ENCODE results near the gene CDCA7.
A peak's percentile ranks its signal among the peaks of the same experiment; 100 is the strongest.
"Not testable (repeated sequence)": the region's sequence is repeated elsewhere in the genome, so short reads cannot be mapped to it uniquely, and the experiment has no call there.

CDCA7 gene

DNA sequence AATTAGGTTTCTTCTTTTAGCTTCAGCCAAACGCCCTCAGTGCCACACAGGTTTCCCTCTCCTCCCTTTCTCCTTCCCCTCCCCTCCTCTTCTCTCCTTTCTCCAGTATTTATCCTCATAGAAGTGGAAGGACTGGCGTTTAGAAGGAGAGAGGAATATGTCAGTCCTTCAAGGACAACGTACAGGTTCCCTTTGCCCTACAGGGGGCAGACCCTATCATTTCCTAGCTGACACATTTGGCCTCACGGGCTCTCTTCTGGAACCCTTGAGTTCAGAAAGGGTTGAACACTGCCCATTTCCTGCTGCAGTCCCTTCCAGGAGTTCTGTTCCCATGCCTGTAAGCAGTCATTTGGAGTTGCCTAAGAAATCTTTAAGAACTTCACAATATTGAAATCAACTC is 46.1 kb downstream of the CDCA7 start:
- FAIRE-seq (no peak), DNase-seq (ENCODE audit: insufficient read length, low spot score) (no peak)

DNA sequence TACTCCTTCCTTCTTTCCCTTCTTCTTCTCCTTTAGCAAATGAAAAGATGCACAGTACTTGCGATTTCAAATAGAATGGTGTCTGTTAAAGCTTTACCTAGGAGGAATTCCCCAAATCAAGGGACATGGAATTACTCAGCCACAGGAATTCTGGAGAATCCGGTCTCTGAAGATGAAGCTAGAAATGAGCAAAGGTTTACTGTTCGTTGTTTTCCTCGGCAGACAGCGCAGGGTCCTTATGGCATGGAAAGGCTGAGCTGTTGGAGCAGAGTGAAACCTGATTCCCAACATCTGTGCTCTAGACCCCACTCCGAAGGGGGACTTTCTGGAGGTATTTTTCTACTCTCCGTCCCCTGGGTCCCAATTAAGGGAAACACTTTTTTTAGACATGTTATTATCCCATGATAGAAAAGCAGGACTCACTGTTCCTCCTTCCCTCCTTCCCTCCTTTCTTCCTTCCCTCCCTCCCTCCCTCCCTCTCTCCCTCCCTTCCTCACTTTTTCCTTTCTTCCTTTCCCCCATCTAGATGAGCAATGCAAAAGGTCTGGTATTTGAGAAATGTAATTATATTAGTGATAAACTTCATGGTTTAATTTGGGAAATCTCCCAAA is 47.1 kb downstream of the CDCA7 start:
- DNase-seq (ENCODE audit: insufficient read length, low spot score) (no peak), FAIRE-seq (no peak)

DNA sequence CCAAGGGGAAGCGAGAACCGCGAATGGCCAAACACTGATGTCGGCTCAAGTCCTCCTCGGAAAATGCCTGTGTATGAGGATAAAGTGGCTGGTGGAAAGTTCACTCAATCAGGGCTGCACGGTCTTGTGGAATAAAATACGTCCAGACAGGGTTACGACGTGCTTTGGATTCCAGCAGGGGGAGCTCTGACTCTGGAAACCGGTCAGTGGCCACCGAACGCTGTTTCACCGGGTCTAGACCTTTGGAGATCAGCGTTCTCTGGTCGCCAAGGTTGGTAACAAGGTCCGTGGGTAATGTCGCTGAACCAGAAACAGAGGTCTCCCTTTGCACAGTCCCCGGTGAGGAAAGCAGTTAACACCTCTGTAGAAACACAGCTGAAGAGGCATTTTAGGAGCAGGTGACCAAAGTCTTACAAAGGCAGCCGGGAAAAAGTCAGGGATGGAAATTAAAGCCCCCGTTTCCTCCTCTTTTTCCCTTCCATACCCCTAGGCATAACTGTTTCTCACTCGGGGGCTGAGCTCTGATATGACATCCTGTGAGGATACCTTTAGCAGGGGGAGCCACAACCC is 47.8 kb downstream of the CDCA7 start:
- no peak for FAIRE-seq
- peak; percentile 85 for DNase-seq (ENCODE audit: insufficient read length, low spot score)

DNA sequence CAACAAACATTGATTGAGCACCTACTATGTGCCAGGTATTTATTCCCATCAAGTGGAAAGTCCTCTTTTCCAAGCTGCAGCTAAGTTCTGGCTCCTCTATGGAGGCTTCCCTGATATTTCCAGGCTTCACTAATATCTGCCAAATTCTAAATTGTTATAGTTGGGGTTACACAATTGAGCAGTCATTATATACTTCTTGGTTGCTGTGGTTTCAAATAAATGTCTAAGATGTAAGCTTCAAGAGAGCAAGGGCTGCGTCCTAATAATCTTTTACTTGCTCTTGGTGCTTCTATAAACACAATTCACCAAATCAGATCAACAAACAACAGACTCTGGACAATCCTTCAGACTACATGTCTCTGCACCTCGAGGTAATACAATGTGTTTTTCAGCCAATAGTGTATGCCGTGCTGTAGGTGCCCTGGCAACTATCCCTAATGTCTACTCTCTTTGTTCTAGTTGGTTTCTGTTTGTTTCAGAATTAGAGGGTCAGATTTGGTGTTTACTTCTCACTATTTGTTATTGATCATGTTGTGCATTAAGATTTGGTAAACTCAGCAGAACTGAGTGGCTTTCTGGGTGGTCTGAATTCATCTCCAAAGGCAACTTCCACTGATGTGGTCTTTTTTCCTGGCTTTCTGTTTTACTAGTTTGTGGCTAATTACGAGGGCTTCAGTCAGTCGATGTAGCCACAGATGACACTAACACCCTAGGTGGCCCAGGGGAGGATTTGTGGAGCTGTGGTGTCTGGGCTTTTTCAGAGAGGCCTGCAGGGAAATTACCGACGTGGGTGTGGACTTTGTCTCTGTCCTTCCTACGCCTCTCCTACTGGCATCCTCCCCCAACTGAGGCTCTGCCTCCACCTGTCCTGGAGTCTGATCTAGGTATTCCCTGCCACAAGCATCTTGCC is 50.4 kb downstream of the CDCA7 start:
- FAIRE-seq: no peak

DNA sequence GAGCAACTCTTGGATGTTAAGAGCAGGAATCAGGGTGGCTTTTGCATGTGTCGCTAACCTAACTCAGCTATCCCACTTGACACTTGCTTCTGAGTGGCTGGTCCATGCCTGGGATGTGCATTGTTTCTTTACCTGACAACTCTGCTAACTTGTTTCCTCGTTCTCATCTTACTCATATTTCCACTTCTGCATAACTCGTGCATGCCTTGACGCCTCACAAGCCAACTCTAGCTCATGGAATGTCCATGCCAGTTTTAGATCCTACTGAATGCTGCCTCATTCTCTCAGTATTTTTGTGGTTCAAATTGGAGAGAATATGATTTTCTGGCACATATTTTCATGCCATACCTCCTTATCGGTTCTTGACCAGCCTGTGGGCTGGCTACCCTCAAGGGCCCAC is 52.5 kb downstream of the CDCA7 start:
- no peak for FAIRE-seq

More for the DNA sequence above, 50.4 kb downstream of the CDCA7 start:
- DNase-seq (ENCODE audit: insufficient read length, low spot score): no peak

DNA sequence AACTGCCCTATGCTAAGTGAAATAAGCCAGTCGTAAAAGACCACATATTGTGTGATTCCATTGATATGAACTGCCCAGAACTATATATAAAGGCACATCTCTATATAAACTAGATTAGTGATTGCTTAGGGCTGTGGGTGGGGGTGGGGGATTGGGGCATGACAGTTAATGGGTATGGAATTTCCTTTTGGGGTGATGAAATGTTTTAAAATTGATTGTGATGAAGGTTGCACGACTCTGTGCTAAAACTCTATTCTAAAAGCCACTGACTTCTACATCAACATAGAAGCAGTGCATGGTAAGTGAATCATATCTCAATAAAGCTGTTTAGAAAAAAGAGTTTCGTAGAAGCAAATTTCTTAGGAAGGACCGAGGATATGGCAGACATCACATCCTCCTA is 53.0 kb downstream of the CDCA7 start:
- no peak for DNase-seq (ENCODE audit: insufficient read length, low spot score)
- no peak for FAIRE-seq

More for the DNA sequence above, 52.5 kb downstream of the CDCA7 start:
- DNase-seq (ENCODE audit: insufficient read length, low spot score): no peak

DNA sequence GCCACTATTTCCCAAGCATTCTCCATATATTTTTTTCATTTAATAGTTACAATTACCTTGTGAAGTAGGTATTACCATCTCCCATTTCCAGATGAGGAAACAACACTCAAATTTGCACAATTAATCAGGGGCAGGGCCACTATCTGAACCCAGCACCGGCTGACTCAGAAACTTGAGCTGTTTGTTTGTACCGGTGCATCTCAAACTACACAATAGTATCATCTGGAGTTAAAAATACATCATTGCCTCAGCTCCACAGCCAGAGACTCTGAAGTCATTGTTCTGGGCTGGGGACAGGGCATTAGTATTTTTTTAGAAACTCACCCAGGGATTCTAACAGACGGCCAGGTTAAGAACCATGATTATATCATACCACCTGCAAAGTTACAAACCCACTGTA is 55.9 kb downstream of the CDCA7 start:
- no peak for FAIRE-seq

DNA sequence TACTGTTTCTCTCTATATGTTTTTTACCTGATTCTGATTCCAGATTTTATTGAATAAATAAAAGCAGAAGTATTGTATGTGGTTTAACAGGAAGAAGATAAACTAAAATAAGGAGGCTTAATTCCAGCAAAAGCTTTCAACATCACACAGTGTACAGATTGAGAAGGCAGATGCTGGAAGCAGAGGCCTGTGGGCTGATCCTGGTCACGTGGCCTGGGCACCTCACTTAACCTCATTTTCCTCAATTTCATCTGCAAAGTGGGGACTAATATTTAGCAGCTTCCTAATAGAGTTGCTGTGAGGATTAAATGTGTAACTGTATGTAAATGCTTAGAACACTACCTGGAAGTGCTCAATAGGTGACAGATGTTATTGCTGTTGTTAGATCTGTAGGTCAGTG is 58.0 kb downstream of the CDCA7 start:
- DNase-seq (ENCODE audit: insufficient read length, low spot score): no peak
- FAIRE-seq: no peak

More for the DNA sequence above, 55.9 kb downstream of the CDCA7 start:
- DNase-seq (ENCODE audit: insufficient read length, low spot score): no peak

DNA sequence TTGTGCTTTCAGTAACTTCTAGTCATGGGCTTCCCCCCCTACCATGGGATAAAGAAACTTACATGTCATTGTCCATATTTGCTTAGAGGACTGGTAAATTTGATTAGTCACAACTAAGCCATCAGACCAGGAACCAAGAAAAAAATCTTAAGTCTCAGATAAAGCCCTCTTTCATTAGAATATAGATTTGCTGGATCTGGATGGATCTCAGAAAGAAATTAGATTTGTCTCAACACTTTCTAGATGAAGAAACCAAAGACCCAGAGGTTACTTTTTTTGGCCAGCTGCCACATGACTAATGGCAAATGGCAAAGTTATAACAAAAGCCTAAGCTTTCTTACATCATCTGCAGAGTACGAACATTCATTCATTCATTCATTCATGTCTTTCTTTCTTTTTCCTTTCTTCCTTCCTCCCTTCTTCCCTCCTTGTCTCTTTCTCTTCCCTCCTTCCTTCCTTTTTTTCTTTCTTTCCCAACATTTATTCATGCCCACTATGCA is 60.2 kb downstream of the CDCA7 start:
- DNase-seq (ENCODE audit: insufficient read length, low spot score): no peak
- no peak for FAIRE-seq

DNA sequence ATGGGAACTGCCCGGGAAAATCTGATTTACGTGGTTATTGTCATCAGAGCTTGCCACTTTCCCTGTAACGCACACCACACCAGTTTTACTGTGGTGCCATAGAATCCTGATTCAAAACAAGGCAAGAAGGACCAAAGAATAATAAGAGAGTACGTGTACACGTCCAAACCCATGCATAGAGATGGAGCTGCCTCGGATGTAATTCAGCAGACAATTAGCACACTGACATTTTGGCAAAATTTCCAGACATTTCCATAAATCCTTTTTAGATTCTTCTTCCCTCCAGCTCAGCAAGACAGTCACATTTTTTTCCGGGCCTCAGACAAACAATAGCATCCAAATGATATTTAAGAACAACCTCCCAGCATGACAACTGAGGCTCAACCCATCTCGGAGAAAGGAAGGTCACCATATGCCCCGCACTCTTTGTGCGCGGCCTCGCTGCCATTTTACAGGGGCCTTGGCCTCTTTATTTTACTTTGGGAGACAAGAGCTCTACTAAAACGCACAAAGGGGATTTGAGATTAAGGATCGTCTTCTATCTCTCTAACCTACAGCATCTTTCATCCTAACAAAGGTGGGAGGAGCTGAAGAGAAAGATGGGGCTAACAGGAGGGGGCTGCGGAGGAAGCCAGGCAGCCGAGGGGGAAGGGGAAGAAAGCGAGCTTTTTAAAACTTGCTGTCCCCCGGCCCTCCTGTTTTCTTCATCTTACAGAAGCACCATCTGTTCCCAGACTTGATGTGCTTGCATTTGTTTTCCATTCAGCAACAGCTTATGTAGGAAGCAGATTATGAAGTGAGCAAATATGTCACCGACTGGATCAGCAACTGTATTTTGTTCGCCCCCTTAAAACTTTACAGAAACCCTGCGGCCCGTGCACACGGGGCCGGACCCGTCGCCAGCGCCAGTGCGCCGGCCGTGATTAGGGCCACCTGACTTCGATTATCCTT is 61.0 kb downstream of the CDCA7 start:
- no peak for FAIRE-seq

DNA sequence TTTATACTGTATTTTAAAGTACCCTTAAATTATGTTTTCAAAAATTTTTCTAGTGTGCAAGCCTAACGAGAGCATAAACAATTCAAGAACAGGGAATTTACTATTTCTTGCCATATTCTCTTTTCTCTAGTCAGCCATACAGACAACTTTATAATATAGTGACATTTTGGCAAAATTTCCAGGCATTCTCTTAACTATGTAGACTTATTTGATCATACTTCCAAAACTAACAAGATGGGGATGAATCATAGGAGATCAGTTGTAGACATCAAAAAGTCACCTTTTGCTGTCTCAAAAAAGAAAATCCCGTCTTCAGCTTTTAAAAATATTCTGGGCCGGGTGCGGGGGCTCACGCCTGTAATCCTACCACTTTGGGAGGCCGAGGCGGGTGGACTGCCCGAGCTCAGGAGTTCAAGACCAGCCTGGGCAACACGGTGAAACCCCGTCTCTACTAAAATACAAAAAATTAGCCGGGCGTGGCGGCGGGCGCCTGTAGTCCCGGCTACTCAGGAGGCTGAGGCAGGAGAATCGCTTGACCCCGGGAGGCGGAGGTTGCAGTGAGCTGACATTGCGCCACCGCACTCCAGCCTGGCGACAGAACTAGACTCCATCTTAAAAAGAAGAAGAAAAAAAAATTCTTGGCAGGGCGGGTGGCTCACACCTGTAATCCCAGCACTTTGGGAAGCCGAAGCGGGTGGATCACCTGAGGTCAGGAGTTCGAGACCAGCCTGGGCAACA is 61.9 kb downstream of the CDCA7 start:
- not testable (repeated sequence) for FAIRE-seq; DNase-seq (ENCODE audit: insufficient read length, low spot score)

More for the DNA sequence above, 61.0 kb downstream of the CDCA7 start:
- no peak for DNase-seq (ENCODE audit: insufficient read length, low spot score)

DNA sequence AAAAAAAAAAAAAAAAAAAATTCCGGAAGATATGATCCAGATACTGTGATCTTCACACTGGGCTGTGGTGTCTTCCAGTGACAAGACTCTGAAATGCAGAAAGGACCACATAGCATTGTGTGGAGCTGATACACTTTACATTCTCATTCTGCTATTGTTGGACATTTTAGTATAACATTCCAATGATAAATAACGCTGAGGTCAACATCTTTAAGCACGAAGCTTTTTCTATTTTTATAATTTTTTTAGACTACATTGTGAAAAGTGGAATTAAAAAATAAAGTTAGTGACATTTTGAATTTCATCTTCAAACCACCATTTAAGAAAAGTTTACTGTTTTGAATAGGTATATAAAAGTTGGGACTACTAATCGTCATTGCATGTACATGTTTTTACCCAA is 62.7 kb downstream of the CDCA7 start:
- DNase-seq (ENCODE audit: insufficient read length, low spot score) (no peak), FAIRE-seq (no peak)

DNA sequence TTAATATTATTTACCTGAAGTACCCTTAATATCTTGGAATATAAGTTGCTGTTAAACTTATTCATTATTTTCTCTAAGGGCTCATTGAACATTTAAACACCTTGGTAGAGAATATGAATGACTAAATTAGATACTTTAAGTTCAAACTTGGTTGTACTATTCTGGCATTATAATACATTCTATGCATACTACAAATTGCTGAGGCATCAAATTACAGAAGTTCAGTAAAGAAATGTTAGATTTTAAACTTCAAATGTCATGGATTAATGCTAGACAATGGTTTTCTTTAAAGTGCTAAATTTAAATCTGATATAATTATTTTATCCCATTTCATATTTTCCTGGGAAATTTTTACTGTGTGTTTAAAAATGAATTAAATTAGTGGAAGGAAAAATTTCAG is 63.1 kb downstream of the CDCA7 start:
- FAIRE-seq (no peak), DNase-seq (ENCODE audit: insufficient read length, low spot score) (no peak)

All from HTR-8/SVneo (cell line).